NCI-H2107 treated with DMSO at 0.1 percent for 48 hours (cell line): ENCODE measurements around the gene PBXIP1.
A peak's percentile ranks its signal among the peaks of the same experiment; 100 is the strongest.

Experiments
- DNase-seq: peaks from one replicate; lab custom pipeline; 2025; ENCODE audit not compliant: unreplicated experiment; lab: John Stamatoyannopoulos, UW

The PBXIP1 gene

GRCh38 chr1:154958681-154959425, 3.0 kb upstream of the PBXIP1 start:
- no peak for DNase-seq

GRCh38 chr1:154958036-154958435, 2.1 kb upstream of the PBXIP1 start:
- no peak for DNase-seq

- no peak for DNase-seq
These were observed 1.3 kb upstream of the PBXIP1 start for GRCh38 chr1:154957091-154957657.

GRCh38 chr1:154956544-154956941, 644 bp upstream of the PBXIP1 start:
- DNase-seq: no peak

GRCh38 chr1:154955039-154955717, 721 bp downstream of the PBXIP1 start:
- peak; percentile 80 for DNase-seq

GRCh38 chr1:154954541-154954940, 1.4 kb downstream of the PBXIP1 start:
- DNase-seq: no peak

GRCh38 chr1:154953611-154954038, 2.3 kb downstream of the PBXIP1 start:
- DNase-seq: no peak

GRCh38 chr1:154952664-154953063, 3.2 kb downstream of the PBXIP1 start:
- DNase-seq: no peak

GRCh38 chr1:154951901-154952657, 3.8 kb downstream of the PBXIP1 start:
- no peak for DNase-seq

- DNase-seq: no peak
These were observed 7.8 kb downstream of the PBXIP1 start for GRCh38 chr1:154948079-154948478.

GRCh38 chr1:154945962-154946850, 9.7 kb downstream of the PBXIP1 start:
- no peak for DNase-seq

- no peak for DNase-seq
These were observed 10.5 kb downstream of the PBXIP1 start for GRCh38 chr1:154945160-154945961.

GRCh38 chr1:154944401-154945159, 11.3 kb downstream of the PBXIP1 start:
- no peak for DNase-seq

- DNase-seq: no peak
These were observed 12.1 kb downstream of the PBXIP1 start for GRCh38 chr1:154943649-154944400.

GRCh38 chr1:154941333-154942013, 14.4 kb downstream of the PBXIP1 start:
- no peak for DNase-seq

GRCh38 chr1:154940651-154941194, 15.2 kb downstream of the PBXIP1 start:
- no peak for DNase-seq

- no peak for DNase-seq
These were observed 15.7 kb downstream of the PBXIP1 start for GRCh38 chr1:154940213-154940560.
